ENCODE data around the gene NECTIN4. TPM values are rescaled to one million over a fixed set of nuclear protein-coding genes. Genes with fewer than 3 reads are reported as not detected.

The NECTIN4 gene
- total and polyA plus RNA-seq, 2 of the 13 experiments (the other 11 are each of a cell fraction or from before 2014, with no cell fraction given), result 5.9 to 12.4 TPM

DNA sequence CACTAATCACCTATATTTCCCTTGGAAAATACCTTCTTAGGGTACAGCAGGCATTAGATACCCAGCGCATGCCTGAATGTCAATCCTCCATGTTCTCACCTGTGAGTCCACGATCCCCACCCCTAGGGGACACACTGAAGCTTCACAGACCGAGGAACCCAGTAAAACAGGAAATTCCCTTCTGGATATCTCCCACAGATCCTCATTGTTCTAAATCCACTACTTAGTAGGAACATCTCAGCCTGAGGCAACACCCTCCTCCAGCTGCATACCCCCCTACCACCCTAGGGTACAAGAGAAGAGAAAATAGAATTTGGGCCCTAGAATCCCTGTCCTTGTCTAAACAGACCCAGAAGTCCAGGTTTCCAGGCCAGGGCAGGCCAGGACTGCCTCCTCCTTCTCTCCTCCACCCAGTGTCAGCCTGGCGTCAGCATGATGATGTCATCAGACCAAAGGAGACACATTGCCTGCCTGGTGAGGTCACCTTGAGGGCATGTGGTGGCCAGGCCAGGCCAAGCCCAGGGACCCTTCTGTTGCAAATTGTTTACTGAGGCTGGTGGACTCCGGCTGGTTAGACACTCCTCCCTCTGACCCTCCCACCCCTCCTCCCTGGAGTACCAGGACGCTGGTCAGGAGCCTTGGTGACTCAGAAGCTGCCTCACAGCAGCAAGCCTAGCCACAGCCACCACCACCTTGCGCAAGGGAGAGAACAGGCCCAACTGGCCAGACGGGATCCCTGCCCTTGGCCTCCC lies 6.2 kb downstream of the NECTIN4 start (continued):
- TF ChIP-seq, protein P1, sequence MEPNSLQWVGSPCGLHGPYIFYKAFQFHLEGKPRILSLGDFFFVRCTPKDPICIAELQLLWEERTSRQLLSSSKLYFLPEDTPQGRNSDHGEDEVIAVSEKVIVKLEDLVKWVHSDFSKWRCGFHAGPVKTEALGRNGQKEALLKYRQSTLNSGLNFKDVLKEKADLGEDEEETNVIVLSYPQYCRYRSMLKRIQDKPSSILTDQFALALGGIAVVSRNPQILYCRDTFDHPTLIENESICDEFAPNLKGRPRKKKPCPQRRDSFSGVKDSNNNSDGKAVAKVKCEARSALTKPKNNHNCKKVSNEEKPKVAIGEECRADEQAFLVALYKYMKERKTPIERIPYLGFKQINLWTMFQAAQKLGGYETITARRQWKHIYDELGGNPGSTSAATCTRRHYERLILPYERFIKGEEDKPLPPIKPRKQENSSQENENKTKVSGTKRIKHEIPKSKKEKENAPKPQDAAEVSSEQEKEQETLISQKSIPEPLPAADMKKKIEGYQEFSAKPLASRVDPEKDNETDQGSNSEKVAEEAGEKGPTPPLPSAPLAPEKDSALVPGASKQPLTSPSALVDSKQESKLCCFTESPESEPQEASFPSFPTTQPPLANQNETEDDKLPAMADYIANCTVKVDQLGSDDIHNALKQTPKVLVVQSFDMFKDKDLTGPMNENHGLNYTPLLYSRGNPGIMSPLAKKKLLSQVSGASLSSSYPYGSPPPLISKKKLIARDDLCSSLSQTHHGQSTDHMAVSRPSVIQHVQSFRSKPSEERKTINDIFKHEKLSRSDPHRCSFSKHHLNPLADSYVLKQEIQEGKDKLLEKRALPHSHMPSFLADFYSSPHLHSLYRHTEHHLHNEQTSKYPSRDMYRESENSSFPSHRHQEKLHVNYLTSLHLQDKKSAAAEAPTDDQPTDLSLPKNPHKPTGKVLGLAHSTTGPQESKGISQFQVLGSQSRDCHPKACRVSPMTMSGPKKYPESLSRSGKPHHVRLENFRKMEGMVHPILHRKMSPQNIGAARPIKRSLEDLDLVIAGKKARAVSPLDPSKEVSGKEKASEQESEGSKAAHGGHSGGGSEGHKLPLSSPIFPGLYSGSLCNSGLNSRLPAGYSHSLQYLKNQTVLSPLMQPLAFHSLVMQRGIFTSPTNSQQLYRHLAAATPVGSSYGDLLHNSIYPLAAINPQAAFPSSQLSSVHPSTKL (CRISPR knock-in tag; IDR thresholded peaks at IDR 0.05), result 0 out of 2 replicates have a peak, but pooled peaks have one; percentile 30
- TF ChIP-seq ZNF546 (CRISPR knock-in tag; conservative IDR thresholded peaks at IDR 0.05) (no peak), CREB1 (IDR thresholded peaks at IDR 0.05) (peak; percentile 90), CREB1 (CRISPR knock-in tag; IDR thresholded peaks at IDR 0.05) (peak; percentile 88), CEBPG (CRISPR knock-in tag; IDR thresholded peaks at IDR 0.05) (peak; percentile 69), NFKBIZ (CRISPR knock-in tag; IDR thresholded peaks at IDR 0.05) (no peak), ERF (CRISPR knock-in tag; IDR thresholded peaks at IDR 0.05) (no peak), IRF2 (CRISPR knock-in tag; IDR thresholded peaks at IDR 0.05) (no peak), ATRX (CRISPR knock-in tag; IDR thresholded peaks at IDR 0.05; ENCODE audit: borderline replicate concordance) (no peak), ZNF614 (CRISPR knock-in tag; IDR thresholded peaks at IDR 0.05; ENCODE audit: borderline replicate concordance) (no peak), BCL6 (CRISPR knock-in tag; IDR thresholded peaks at IDR 0.05) (no peak), ZKSCAN5 (CRISPR knock-in tag; IDR thresholded peaks at IDR 0.05) (no peak), YY1 (IDR thresholded peaks at IDR 0.05; ENCODE audit: insufficient read depth, insufficient replicate concordance, low read depth, low read length) (no peak), ZNF589 (CRISPR knock-in tag; conservative IDR thresholded peaks at IDR 0.05) (no peak), ZMYM3 (CRISPR knock-in tag; IDR thresholded peaks at IDR 0.05) (no peak), FOXA3 (CRISPR knock-in tag; IDR thresholded peaks at IDR 0.05) (no peak), ZNF724P (CRISPR knock-in tag; IDR thresholded peaks at IDR 0.05; ENCODE audit: borderline replicate concordance) (no peak), WIZ (CRISPR knock-in tag; IDR thresholded peaks at IDR 0.05) (no peak)
- TF ChIP-seq, protein P2, sequence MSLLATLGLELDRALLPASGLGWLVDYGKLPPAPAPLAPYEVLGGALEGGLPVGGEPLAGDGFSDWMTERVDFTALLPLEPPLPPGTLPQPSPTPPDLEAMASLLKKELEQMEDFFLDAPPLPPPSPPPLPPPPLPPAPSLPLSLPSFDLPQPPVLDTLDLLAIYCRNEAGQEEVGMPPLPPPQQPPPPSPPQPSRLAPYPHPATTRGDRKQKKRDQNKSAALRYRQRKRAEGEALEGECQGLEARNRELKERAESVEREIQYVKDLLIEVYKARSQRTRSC (CRISPR knock-in tag; IDR thresholded peaks at IDR 0.05; ENCODE audit: low read depth), result no peak
- TF ChIP-seq, protein P3, sequence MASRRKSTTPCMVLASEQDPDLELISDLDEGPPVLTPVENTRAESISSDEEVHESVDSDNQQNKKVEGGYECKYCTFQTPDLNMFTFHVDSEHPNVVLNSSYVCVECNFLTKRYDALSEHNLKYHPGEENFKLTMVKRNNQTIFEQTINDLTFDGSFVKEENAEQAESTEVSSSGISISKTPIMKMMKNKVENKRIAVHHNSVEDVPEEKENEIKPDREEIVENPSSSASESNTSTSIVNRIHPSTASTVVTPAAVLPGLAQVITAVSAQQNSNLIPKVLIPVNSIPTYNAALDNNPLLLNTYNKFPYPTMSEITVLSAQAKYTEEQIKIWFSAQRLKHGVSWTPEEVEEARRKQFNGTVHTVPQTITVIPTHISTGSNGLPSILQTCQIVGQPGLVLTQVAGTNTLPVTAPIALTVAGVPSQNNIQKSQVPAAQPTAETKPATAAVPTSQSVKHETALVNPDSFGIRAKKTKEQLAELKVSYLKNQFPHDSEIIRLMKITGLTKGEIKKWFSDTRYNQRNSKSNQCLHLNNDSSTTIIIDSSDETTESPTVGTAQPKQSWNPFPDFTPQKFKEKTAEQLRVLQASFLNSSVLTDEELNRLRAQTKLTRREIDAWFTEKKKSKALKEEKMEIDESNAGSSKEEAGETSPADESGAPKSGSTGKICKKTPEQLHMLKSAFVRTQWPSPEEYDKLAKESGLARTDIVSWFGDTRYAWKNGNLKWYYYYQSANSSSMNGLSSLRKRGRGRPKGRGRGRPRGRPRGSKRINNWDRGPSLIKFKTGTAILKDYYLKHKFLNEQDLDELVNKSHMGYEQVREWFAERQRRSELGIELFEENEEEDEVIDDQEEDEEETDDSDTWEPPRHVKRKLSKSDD (CRISPR knock-in tag; IDR thresholded peaks at IDR 0.05; ENCODE audit: low read depth), result peak; percentile 73; the same call in 1 of the 2 replicates
- TF ChIP-seq, protein P4, sequence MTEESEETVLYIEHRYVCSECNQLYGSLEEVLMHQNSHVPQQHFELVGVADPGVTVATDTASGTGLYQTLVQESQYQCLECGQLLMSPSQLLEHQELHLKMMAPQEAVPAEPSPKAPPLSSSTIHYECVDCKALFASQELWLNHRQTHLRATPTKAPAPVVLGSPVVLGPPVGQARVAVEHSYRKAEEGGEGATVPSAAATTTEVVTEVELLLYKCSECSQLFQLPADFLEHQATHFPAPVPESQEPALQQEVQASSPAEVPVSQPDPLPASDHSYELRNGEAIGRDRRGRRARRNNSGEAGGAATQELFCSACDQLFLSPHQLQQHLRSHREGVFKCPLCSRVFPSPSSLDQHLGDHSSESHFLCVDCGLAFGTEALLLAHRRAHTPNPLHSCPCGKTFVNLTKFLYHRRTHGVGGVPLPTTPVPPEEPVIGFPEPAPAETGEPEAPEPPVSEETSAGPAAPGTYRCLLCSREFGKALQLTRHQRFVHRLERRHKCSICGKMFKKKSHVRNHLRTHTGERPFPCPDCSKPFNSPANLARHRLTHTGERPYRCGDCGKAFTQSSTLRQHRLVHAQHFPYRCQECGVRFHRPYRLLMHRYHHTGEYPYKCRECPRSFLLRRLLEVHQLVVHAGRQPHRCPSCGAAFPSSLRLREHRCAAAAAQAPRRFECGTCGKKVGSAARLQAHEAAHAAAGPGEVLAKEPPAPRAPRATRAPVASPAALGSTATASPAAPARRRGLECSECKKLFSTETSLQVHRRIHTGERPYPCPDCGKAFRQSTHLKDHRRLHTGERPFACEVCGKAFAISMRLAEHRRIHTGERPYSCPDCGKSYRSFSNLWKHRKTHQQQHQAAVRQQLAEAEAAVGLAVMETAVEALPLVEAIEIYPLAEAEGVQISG (CRISPR knock-in tag; IDR thresholded peaks at IDR 0.05), result no peak

Data from HepG2 (cell line).